Keratinocyte (primary cell): ENCODE data around the gene FAM53B. TPM values are rescaled to one million over a fixed set of nuclear protein-coding genes. Genes with fewer than 3 reads are reported as not detected.

Source experiments
- DNase-seq: peaks from one replicate; pipeline ENCODE4 v3.0.0-alpha.2; 2011; ENCODE audit warnings: low read depth, missing footprints, low spot score
- FAIRE-seq: peaks from 2 replicates; lab custom pipeline; 2011; peaks lifted over from hg19 to GRCh38; lab: Jason Lieb, UNC
- H2AFZ ChIP-seq: 2 replicates; pipeline ENCODE4 v1.6.0; 2012; ENCODE audit warnings: low read length, control low read depth, inconsistent platforms; ENCODE audit not compliant: control insufficient read depth
- H3K27ac ChIP-seq: 2 replicates; pipeline ENCODE4 v1.5.1; 2011; ENCODE audit warnings: low read length; ENCODE audit not compliant: control insufficient read depth, insufficient read depth
- H3K27me3 ChIP-seq: 3 replicates; pipeline ENCODE4 v1.6.0; 2011; ENCODE audit warnings: low read length; ENCODE audit not compliant: control insufficient read depth, insufficient read depth; ENCODE audit errors: extremely low read depth
- H3K36me3 ChIP-seq, 2 experiments: 2 replicates in 1 of 2; 3 replicates in 1 of 2; pipeline ENCODE4 v1.5.1; 2011; ENCODE audit warnings: low read length in 2 of 2, mild to moderate bottlenecking in 1 of 2; ENCODE audit not compliant: control insufficient read depth in 2 of 2, insufficient read depth in 2 of 2; ENCODE audit errors: extremely low read depth in 1 of 2
- H3K4me1 ChIP-seq: 3 replicates; pipeline ENCODE4 v1.5.1; 2011; ENCODE audit warnings: low read length; ENCODE audit not compliant: control insufficient read depth, insufficient read depth; ENCODE audit errors: extremely low read depth
- H3K4me2 ChIP-seq: 3 replicates; pipeline ENCODE4 v1.6.0; 2011; ENCODE audit warnings: low read depth, low read length; ENCODE audit not compliant: control insufficient read depth, insufficient read depth; ENCODE audit errors: extremely low read depth
- H3K4me3 ChIP-seq, 3 experiments: fragments of 200-600 bp in 1 of 3; sonication (generic) in 1 of 3; 2 replicates in 2 of 3; 3 replicates in 1 of 3; pipeline ENCODE4 v1.5.1; 2011 to 2016; ENCODE audit warnings: low read length in 3 of 3, mild to moderate bottlenecking in 3 of 3, control low read depth in 2 of 3, inconsistent platforms in 1 of 3, low read depth in 1 of 3, mixed read lengths in 1 of 3, mixed run types in 1 of 3, moderate library complexity in 1 of 3; ENCODE audit not compliant: control insufficient read depth in 2 of 3, insufficient read depth in 2 of 3; ENCODE audit errors: extremely low read depth in 1 of 3
- H3K79me2 ChIP-seq: 2 replicates; pipeline ENCODE4 v1.6.0; 2012; ENCODE audit warnings: low read length; ENCODE audit not compliant: control insufficient read depth, insufficient read depth
- H3K9ac ChIP-seq: 3 replicates; pipeline ENCODE4 v1.6.0; 2011; ENCODE audit warnings: low read length; ENCODE audit not compliant: control insufficient read depth, insufficient read depth; ENCODE audit errors: extremely low read depth
- H3K9me1 ChIP-seq: 3 replicates; pipeline ENCODE4 v1.6.0; 2011; ENCODE audit warnings: low read length; ENCODE audit not compliant: control insufficient read depth, insufficient read depth; ENCODE audit errors: extremely low read depth
- H3K9me3 ChIP-seq: 2 replicates; pipeline ENCODE4 v1.5.1; 2012; ENCODE audit warnings: low read depth, low read length; ENCODE audit not compliant: control insufficient read depth
- H4K20me1 ChIP-seq: 3 replicates; pipeline ENCODE4 v1.6.0; 2011; ENCODE audit warnings: low read length; ENCODE audit not compliant: control insufficient read depth, insufficient read depth; ENCODE audit errors: extremely low read depth
- CTCF ChIP-seq, 3 experiments: IDR thresholded peaks in 1 of 3; conservative IDR thresholded peaks in 1 of 3; optimal IDR thresholded peaks in 1 of 3; 2 replicates in 2 of 3; 3 replicates in 1 of 3; pipeline versions ENCODE3 to v1.5.1; 2011; ENCODE audit warnings: low read length in 3 of 3, mild to moderate bottlenecking in 3 of 3, moderate library complexity in 2 of 3, control low read depth in 1 of 3, inconsistent platforms in 1 of 3; ENCODE audit not compliant: insufficient read depth in 2 of 3; ENCODE audit errors: extremely low read depth in 1 of 3
- EZH2 ChIP-seq: IDR thresholded peaks from one replicate; pipeline ENCODE4 v1.6.1; 2012; ENCODE audit warnings: inconsistent platforms, mild to moderate bottlenecking, low read length, moderate library complexity
- dilution Hi-C: fragments of 300-500 bp; cut with MboI; formaldehyde crosslinking; loops from one replicate; pipeline ENCODE4 v1.7.0; 2020; ENCODE audit warnings: low sequenced_read_pairs; ENCODE audit not compliant: extremely low pct_ligation_motif_present
- polyA plus RNA-seq, 5 experiments: library from polyadenylated mRNA; depleted of rRNA in 3 of 5; stranded (reverse) in 3 of 5; stranded (forward) in 1 of 5; unstranded in 1 of 5; fragments of >200 nt; gene quantifications; 1 replicate in 1 of 5; 2 replicates in 3 of 5; 3 replicates in 1 of 5; pipeline versions ENCODE4 v1.2.1 to v1.2.3, GENCODE V29; 2011 to 2012; ENCODE audit warnings: missing spikeins in 2 of 5, low read depth in 1 of 5, low replicate concordance in 1 of 5

FAM53B gene
- polyA plus RNA-seq, 1 donor (not counting 4 experiments of a cell fraction or from before 2014, with no cell fraction given), result 8.6 TPM

DNA sequence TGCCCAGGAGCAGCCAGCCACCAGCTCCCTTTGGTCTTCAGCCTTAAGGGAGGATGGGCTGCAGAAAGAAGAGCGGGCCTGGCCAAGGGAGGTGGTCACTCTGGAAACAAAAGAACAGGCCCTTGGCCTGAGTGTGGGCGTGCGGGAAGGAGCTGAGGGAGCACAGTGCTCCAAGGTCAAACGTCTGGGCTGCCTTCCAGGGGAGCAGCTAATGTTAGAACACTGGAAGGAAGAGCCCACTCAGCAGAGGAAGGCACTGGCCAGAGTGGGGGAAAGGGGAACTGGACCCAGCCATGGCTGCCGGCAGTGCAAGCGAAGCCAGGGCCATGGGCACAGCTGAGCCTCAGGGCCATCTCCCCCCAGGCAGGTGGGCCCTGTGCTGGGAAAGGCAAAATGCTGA lies 42.7 kb downstream of the FAM53B start:
- peaks cover 19 to 35% of the 10 kb centered on the region in 2 experiments for H3K36me3 ChIP-seq
- H3K4me3 ChIP-seq, result no peak overlapping the region
- dilution Hi-C loops, result no loop called here
- H3K4me2 ChIP-seq, result no peak overlapping the region
- peaks cover 2% of the 10 kb centered on the region for H3K79me2 ChIP-seq
- FAIRE-seq (no peak), DNase-seq (no peak)
- no peaks in the 10 kb centered on the region for H3K27me3 ChIP-seq
- no peak overlapping the region for H2AFZ ChIP-seq
- no peaks in the 10 kb centered on the region for H4K20me1 ChIP-seq
- no peak overlapping the region for H3K9ac ChIP-seq
- no peaks in the 10 kb centered on the region for H3K9me3 ChIP-seq
- TF ChIP-seq CTCF (optimal IDR thresholded peaks at IDR 0.05 in 1 of 3, IDR thresholded peaks at IDR 0.05 in 1 of 3, conservative IDR thresholded peaks at IDR 0.05 in 1 of 3; ENCODE audit: extremely low read depth in 1 of 3, insufficient read depth in 2 of 3, low read length in 3 of 3), result no peak
- TF ChIP-seq EZH2, result no peak
- no peaks in the 10 kb centered on the region for H3K4me1 ChIP-seq
- H3K9me1 ChIP-seq, result no peaks in the 10 kb centered on the region
- no peak overlapping the region for H3K27ac ChIP-seq

DNA sequence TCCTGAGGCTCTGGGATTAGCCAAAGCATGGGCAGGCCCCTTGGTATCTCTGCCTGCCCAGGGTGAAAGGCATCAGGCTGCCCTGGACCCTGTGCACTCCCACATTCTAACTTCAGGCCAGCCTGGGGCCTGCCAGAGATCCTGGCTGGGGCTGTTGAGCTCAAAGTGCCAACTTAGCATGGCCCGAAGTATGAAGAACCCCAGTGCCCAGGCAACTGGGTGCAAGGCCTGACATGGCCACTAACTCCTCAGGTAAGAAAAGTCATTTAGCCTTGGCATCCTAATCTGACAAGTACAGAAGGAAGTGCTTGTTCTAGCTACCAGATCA lies 43.2 kb downstream of the FAM53B start:
- FAIRE-seq (no peak), DNase-seq (no peak)
- TF ChIP-seq EZH2 (no peak), CTCF (optimal IDR thresholded peaks at IDR 0.05 in 1 of 3, IDR thresholded peaks at IDR 0.05 in 1 of 3, conservative IDR thresholded peaks at IDR 0.05 in 1 of 3; ENCODE audit: extremely low read depth in 1 of 3, insufficient read depth in 2 of 3, low read length in 3 of 3) (no peak)
- Histone ChIP-seq H2AFZ (no peak overlapping the region), H3K9me1 (no peaks in the 10 kb centered on the region), H3K27me3 (no peaks in the 10 kb centered on the region), H3K9me3 (no peaks in the 10 kb centered on the region), H3K36me3 (peaks cover 19 to 31% of the 10 kb centered on the region in 2 experiments), H3K79me2 (peaks cover 2% of the 10 kb centered on the region), H4K20me1 (no peaks in the 10 kb centered on the region), H3K4me2 (no peak overlapping the region), H3K4me3 (no peak overlapping the region), H3K27ac (no peak overlapping the region), H3K4me1 (no peaks in the 10 kb centered on the region), H3K9ac (no peak overlapping the region)
- dilution Hi-C loops, result no loop called here
